Measurements from ENCODE around the gene TP53I11. TPM values are rescaled to one million over a fixed set of nuclear protein-coding genes. Genes with fewer than 3 reads are reported as not detected.

Gene TP53I11, protein sequence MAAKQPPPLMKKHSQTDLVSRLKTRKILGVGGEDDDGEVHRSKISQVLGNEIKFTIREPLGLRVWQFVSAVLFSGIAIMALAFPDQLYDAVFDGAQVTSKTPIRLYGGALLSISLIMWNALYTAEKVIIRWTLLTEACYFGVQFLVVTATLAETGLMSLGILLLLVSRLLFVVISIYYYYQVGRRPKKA
- polyA plus RNA-seq = 10 to 100 TPM; 10.3 to 37.2 TPM

DNA sequence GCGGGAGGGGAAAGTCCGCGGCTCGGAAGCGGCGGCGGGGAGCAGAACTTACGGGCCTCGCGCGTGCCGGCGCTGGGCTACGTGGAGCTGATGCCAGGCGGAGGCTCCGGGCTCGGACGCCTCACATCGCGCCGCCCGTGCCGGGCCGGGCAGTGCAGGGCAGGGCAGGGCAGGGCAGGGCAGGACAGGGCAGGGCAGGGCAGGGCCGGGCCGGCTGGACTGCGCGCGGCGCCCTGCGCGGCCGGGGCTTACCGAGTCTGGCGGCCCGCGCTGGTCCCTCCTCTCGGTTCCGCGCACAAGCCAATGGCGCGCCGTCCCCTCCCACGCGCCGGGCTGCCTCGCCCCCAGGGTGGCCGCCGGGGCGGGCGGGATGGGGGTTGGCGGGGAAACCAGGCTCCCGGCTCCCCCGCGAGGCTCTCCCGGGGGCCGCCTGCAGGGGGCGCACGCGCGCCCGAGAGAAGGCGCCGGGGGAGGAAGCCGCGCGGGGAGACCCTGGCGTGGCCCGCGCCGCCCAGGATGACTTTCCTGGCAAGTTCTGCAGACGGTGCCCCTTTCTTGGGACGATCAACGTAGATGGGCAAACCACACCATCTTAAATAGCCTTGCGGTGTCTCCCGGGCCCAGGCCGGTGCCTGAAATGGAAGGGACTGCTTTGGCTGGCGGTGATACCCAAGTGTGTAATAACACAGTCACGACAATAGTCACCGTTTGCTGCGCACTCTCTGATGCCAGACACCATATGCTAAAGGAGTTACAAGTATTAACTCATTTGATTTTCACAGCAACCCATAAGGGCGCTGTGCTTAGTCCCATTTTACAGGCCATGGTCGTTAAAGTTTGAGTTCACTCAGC, at the start of gene TP53I11:
TP53I11 (minus strand) TSS at position 259 of the 852 bp plus-strand sequence. CDS start 12,548 bp downstream, outside the sequence.
- Histone ChIP-seq H3K27me3 (ENCODE audit: control insufficient read depth in 1 of 2, insufficient read depth in 2 of 2, low read length in 2 of 2) (no peaks in the 10 kb centered on the region), H3K36me3 (ENCODE audit: control insufficient read depth in 2 of 2, insufficient read depth in 2 of 2, low read length in 1 of 2) (no peaks in the 10 kb centered on the region), H3K4me3 (ENCODE audit: low read depth in 1 of 2, low read length in 2 of 2) (peak within 1 kb of the TSS; percentile 68 to 70), H3K9me3 (ENCODE audit: control insufficient read depth in 2 of 2, insufficient read depth in 1 of 2, low read depth in 1 of 2, low read length in 1 of 2) (no peaks in the 10 kb centered on the region), H3K27ac (ENCODE audit: low read depth in 2 of 2, low read length in 1 of 2) (peak within 1 kb of the TSS; percentile 59 to 65), H3K4me1 (ENCODE audit: control insufficient read depth in 2 of 2, insufficient read depth in 2 of 2, low read length in 1 of 2) (peaks cover 0 to 6% of the 10 kb centered on the region in 2 donors)
- 6 to 12% methylated on average over 56 to 83 of the region's 83 CpGs for WGBS, 2 donors

DNA sequence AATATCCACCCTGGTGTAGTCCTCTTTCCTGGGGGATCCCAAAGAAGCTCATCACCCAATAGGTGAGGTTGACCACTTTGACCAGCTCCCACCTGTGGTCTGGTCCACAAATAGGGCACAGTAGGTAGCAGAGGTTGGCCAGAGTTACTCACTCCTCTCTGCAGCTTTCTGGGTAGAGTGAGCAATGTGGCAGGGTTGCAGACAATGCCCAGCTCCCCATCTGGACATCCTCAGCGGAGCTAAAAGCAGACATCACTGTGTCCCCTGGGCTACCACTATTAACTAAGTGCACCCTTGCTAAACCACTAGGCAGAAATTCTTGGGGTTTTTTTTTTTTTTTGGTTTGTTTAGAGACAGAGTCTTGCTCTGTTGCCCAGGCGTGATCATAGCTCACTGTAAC, 48.4 kb upstream of the TP53I11 start:
- Histone ChIP-seq H3K9me3 (ENCODE audit: control insufficient read depth in 2 of 2, insufficient read depth in 1 of 2, low read depth in 1 of 2, low read length in 1 of 2) (no peaks in the 10 kb centered on the region), H3K36me3 (ENCODE audit: control insufficient read depth in 2 of 2, insufficient read depth in 2 of 2, low read length in 1 of 2) (no peaks in the 10 kb centered on the region), H3K4me3 (ENCODE audit: low read depth in 1 of 2, low read length in 2 of 2) (no peak overlapping the region), H3K4me1 (ENCODE audit: control insufficient read depth in 2 of 2, insufficient read depth in 2 of 2, low read length in 1 of 2) (no peaks in the 10 kb centered on the region), H3K27me3 (ENCODE audit: control insufficient read depth in 1 of 2, insufficient read depth in 2 of 2, low read length in 2 of 2) (no peaks in the 10 kb centered on the region), H3K27ac (ENCODE audit: low read depth in 2 of 2, low read length in 1 of 2) (no peak overlapping the region)
- WGBS, 2 donors = 94 to 97% methylated on average over 2 of the region's 2 CpGs

DNA sequence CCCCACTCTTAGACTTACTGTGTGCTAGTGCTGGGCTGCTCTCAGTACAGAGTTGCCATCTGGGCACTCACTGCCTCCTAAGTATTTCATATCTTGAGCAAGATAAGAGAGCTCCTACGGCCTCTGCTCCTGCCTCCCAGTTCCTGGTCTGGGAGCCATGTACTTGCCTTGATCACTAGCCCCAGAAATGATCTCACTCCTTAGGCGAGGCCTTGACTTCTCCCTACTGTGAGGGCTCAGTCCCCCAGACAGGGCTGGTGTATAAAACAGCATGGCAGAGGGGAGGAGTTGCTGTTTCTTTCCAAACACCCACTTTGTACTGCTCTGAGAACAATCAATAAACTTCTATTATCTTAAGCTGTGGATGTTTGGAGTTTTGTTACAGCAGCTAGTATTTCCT, 47.4 kb upstream of the TP53I11 start:
- H3K27ac ChIP-seq (ENCODE audit: low read depth in 2 of 2, low read length in 1 of 2) = no peak overlapping the region
- WGBS, 2 donors = 68 to 86% methylated on average over 2 of the region's 2 CpGs
- H3K36me3 ChIP-seq (ENCODE audit: control insufficient read depth in 2 of 2, insufficient read depth in 2 of 2, low read length in 1 of 2) = no peaks in the 10 kb centered on the region
- no peaks in the 10 kb centered on the region for H3K27me3 ChIP-seq (ENCODE audit: control insufficient read depth in 1 of 2, insufficient read depth in 2 of 2, low read length in 2 of 2)
- H3K9me3 ChIP-seq (ENCODE audit: control insufficient read depth in 2 of 2, insufficient read depth in 1 of 2, low read depth in 1 of 2, low read length in 1 of 2) = no peaks in the 10 kb centered on the region
- H3K4me3 ChIP-seq (ENCODE audit: low read depth in 1 of 2, low read length in 2 of 2) = no peak overlapping the region
- H3K4me1 ChIP-seq (ENCODE audit: control insufficient read depth in 2 of 2, insufficient read depth in 2 of 2, low read length in 1 of 2) = no peaks in the 10 kb centered on the region

DNA sequence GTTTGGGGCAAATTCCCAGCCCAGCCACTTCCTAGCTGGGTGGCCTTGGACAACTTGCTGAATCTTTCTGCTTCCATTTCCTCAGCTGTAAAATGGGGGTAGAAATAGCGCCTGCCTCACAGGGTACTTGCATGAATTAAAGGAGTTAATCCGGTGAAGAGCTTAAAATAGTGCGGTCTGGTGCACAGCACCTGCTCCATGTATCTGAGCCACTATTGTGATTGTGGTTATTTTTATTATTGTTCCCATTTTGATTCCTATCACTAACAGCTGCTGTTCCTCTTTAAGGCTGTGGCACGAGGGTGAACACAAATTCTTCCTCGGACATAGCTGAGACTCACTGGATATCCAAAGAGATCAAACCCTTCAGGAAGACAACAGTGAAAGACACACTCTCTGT, 46.9 kb upstream of the TP53I11 start:
- H3K4me3 ChIP-seq (ENCODE audit: low read depth in 1 of 2, low read length in 2 of 2) = no peak overlapping the region
- no peaks in the 10 kb centered on the region for H3K9me3 ChIP-seq (ENCODE audit: control insufficient read depth in 2 of 2, insufficient read depth in 1 of 2, low read depth in 1 of 2, low read length in 1 of 2)
- WGBS, 2 donors = 78 to 85% methylated on average over 5 of the region's 5 CpGs
- no peaks in the 10 kb centered on the region for H3K36me3 ChIP-seq (ENCODE audit: control insufficient read depth in 2 of 2, insufficient read depth in 2 of 2, low read length in 1 of 2)
- no peak overlapping the region for H3K27ac ChIP-seq (ENCODE audit: low read depth in 2 of 2, low read length in 1 of 2)
- H3K4me1 ChIP-seq (ENCODE audit: control insufficient read depth in 2 of 2, insufficient read depth in 2 of 2, low read length in 1 of 2) = no peaks in the 10 kb centered on the region
- H3K27me3 ChIP-seq (ENCODE audit: control insufficient read depth in 1 of 2, insufficient read depth in 2 of 2, low read length in 2 of 2) = no peaks in the 10 kb centered on the region

DNA sequence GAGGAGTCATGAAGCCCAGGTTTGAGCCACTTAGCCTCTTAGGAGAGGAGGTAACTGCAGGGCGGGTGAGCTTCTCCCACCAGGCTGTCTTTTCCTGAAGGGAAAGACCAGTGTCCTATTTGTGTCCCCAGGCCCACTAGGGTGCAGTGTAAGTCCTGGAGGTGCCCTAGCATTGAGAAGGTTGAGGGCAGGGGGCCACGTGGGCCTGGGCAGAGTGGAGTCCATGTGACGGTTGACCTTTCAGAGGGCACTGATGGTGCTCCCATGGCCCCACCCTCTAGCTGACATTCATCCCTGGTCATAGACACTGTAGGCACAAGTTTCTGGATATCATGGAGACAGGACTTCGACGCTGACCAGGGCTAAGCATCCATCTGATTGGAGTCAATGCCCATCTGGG, 44.1 kb upstream of the TP53I11 start:
- Histone ChIP-seq H3K27ac (ENCODE audit: low read depth in 2 of 2, low read length in 1 of 2) (no peak overlapping the region), H3K4me3 (ENCODE audit: low read depth in 1 of 2, low read length in 2 of 2) (no peak overlapping the region), H3K36me3 (ENCODE audit: control insufficient read depth in 2 of 2, insufficient read depth in 2 of 2, low read length in 1 of 2) (no peaks in the 10 kb centered on the region), H3K9me3 (ENCODE audit: control insufficient read depth in 2 of 2, insufficient read depth in 1 of 2, low read depth in 1 of 2, low read length in 1 of 2) (no peaks in the 10 kb centered on the region), H3K27me3 (ENCODE audit: control insufficient read depth in 1 of 2, insufficient read depth in 2 of 2, low read length in 2 of 2) (no peaks in the 10 kb centered on the region), H3K4me1 (ENCODE audit: control insufficient read depth in 2 of 2, insufficient read depth in 2 of 2, low read length in 1 of 2) (peaks cover 4 to 6% of the 10 kb centered on the region in 2 donors)
- WGBS, 2 donors = 74 to 84% methylated on average over 5 of the region's 5 CpGs

DNA sequence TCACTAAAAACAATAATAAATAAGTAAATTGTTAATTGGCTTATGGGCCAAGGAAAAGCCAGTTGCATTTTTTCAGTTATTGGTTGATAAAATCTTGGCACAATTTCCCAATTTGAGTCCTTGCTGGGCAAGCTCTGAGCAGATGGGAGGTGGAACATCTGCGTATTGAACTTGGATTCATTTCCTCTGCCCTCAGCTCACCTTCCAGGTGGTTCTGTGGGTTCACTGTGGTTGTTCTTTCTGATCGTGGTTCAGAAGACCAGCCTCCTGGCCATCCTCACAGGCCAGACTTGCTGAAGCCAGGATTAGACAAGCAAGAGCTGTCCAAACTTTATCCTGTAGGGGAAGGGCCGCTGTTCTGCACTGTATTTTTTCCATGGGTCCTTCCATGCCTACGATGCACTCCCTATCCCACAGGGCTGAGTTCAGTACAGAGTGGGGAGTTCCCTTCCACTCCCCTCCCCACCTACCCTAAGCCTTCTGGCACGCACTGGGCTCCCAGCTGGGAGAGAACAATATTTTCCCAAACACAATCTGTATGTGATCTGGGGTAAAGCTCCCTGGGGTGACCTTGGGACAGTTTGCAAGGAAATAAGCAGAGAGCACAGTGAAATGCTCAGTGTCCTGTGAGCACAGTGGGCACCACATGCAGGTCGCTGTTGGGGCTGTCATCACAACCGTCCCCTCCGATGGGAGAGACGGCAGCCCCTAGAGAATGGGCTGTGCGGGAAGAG, 43.5 kb upstream of the TP53I11 start:
- Histone ChIP-seq H3K36me3 (ENCODE audit: control insufficient read depth in 2 of 2, insufficient read depth in 2 of 2, low read length in 1 of 2) (no peaks in the 10 kb centered on the region), H3K27ac (ENCODE audit: low read depth in 2 of 2, low read length in 1 of 2) (no peak overlapping the region), H3K27me3 (ENCODE audit: control insufficient read depth in 1 of 2, insufficient read depth in 2 of 2, low read length in 2 of 2) (no peaks in the 10 kb centered on the region), H3K9me3 (ENCODE audit: control insufficient read depth in 2 of 2, insufficient read depth in 1 of 2, low read depth in 1 of 2, low read length in 1 of 2) (no peaks in the 10 kb centered on the region), H3K4me1 (ENCODE audit: control insufficient read depth in 2 of 2, insufficient read depth in 2 of 2, low read length in 1 of 2) (peaks cover 5 to 6% of the 10 kb centered on the region in 2 donors), H3K4me3 (ENCODE audit: low read depth in 1 of 2, low read length in 2 of 2) (no peak overlapping the region)
- WGBS, 2 donors = 74 to 77% methylated on average over 10 of the region's 10 CpGs

DNA sequence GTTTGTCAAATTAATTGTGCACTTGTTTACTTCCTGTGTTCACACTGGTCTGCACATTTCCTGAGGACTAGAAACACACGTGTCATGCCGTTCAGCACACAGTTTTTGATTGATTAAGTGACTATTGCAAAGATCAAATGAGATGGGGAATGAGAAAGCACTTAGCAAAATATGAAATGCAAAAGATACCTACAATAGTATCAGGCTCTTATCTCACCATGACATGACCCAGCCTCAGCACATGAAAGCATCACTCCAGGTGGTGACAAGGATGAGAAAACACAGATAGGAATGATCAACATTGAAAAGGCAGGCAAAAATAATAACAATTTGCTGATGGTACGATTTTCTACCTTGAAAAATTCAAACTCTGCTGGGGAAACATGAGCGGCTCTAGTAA, 42.1 kb upstream of the TP53I11 start:
- WGBS, 2 donors = 54 to 59% methylated on average over 4 of the region's 4 CpGs
- no peaks in the 10 kb centered on the region for H3K9me3 ChIP-seq (ENCODE audit: control insufficient read depth in 2 of 2, insufficient read depth in 1 of 2, low read depth in 1 of 2, low read length in 1 of 2)
- H3K36me3 ChIP-seq (ENCODE audit: control insufficient read depth in 2 of 2, insufficient read depth in 2 of 2, low read length in 1 of 2) = no peaks in the 10 kb centered on the region
- H3K27ac ChIP-seq (ENCODE audit: low read depth in 2 of 2, low read length in 1 of 2) = no peak overlapping the region
- no peak overlapping the region for H3K4me3 ChIP-seq (ENCODE audit: low read depth in 1 of 2, low read length in 2 of 2)
- peaks cover 5 to 6% of the 10 kb centered on the region in 2 donors for H3K4me1 ChIP-seq (ENCODE audit: control insufficient read depth in 2 of 2, insufficient read depth in 2 of 2, low read length in 1 of 2)
- H3K27me3 ChIP-seq (ENCODE audit: control insufficient read depth in 1 of 2, insufficient read depth in 2 of 2, low read length in 2 of 2) = no peaks in the 10 kb centered on the region

DNA sequence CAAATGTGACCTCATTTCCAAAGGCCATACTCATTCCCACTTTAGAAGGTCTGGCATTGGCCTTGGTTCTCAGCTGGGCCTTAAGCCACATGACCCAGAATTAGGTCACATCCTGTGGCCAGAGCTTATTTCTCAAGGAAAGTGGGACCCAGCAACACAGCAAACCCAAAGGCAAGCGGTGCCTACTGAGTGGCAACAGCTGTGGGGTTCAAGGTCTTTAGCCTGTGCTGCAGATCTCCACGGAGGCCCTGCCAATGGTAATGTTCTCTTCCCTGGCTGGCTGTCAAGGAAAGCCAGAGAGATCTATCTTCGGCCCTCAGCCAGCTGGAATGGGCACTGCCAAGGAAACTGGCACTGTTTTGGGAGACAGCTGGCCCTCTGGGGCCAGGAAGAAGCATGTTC, 41.5 kb upstream of the TP53I11 start:
- 42 to 58% methylated on average over 3 of the region's 3 CpGs for WGBS, 2 donors
- H3K27me3 ChIP-seq (ENCODE audit: control insufficient read depth in 1 of 2, insufficient read depth in 2 of 2, low read length in 2 of 2) = no peaks in the 10 kb centered on the region
- H3K27ac ChIP-seq (ENCODE audit: low read depth in 2 of 2, low read length in 1 of 2) = no peak overlapping the region
- H3K4me1 ChIP-seq (ENCODE audit: control insufficient read depth in 2 of 2, insufficient read depth in 2 of 2, low read length in 1 of 2) = peaks cover 5 to 6% of the 10 kb centered on the region in 2 donors
- H3K4me3 ChIP-seq (ENCODE audit: low read depth in 1 of 2, low read length in 2 of 2) = no peak overlapping the region
- H3K9me3 ChIP-seq (ENCODE audit: control insufficient read depth in 2 of 2, insufficient read depth in 1 of 2, low read depth in 1 of 2, low read length in 1 of 2) = no peaks in the 10 kb centered on the region
- H3K36me3 ChIP-seq (ENCODE audit: control insufficient read depth in 2 of 2, insufficient read depth in 2 of 2, low read length in 1 of 2) = no peaks in the 10 kb centered on the region

DNA sequence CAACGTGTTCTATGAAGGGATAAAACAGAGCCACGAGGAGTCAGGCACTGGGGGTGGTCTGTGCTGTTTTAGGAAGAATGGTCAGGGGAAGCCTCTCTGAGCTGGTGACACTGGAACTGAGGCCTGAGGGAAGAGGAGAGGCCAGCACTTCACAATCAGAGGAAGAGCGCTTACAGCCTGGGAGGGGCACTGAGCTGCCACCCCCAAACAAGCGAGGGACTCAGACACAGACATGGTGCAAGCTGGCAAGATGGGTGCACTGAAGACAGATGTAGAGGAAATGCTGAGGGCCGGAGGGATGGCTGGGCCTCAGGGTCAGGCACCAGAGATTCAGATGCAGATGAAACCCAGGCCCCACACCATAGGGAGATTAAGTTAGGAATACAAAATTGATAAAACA, 40.0 kb upstream of the TP53I11 start:
- H3K27me3 ChIP-seq (ENCODE audit: control insufficient read depth in 1 of 2, insufficient read depth in 2 of 2, low read length in 2 of 2) = no peaks in the 10 kb centered on the region
- H3K36me3 ChIP-seq (ENCODE audit: control insufficient read depth in 2 of 2, insufficient read depth in 2 of 2, low read length in 1 of 2) = no peaks in the 10 kb centered on the region
- H3K9me3 ChIP-seq (ENCODE audit: control insufficient read depth in 2 of 2, insufficient read depth in 1 of 2, low read depth in 1 of 2, low read length in 1 of 2) = no peaks in the 10 kb centered on the region
- WGBS, 2 donors = 73 to 78% methylated on average over 5 of the region's 5 CpGs
- no peak overlapping the region for H3K4me3 ChIP-seq (ENCODE audit: low read depth in 1 of 2, low read length in 2 of 2)
- peaks cover 5 to 6% of the 10 kb centered on the region in 2 donors for H3K4me1 ChIP-seq (ENCODE audit: control insufficient read depth in 2 of 2, insufficient read depth in 2 of 2, low read length in 1 of 2)
- no peak overlapping the region for H3K27ac ChIP-seq (ENCODE audit: low read depth in 2 of 2, low read length in 1 of 2)

Measured in esophagus (tissue), 2 donors.